WTC11 (cell line): ENCODE data around the gene ADGRF4.

Experiments used
- CBFB ChIP-seq: sonication (generic); formaldehyde crosslinking; IDR thresholded peaks from 2 replicates; pipeline ENCODE4 v1.8.1; 2022; ENCODE audit warnings: mild to moderate bottlenecking, low read depth, missing genetic modification reagents
- CTCF ChIP-seq: fragments of 200-600 bp; IDR thresholded peaks from 2 replicates; pipeline ENCODE4 v1.8.0; 2022; ENCODE audit warnings: antibody characterized with exemption
- E2F4 ChIP-seq: sonication (generic); formaldehyde crosslinking; IDR thresholded peaks from 2 replicates; pipeline ENCODE4 v1.8.1; 2022; ENCODE audit warnings: low read depth, mild to moderate bottlenecking, moderate library complexity, missing genetic modification reagents, borderline replicate concordance
- ESRRA ChIP-seq: sonication (generic); formaldehyde crosslinking; IDR thresholded peaks from 2 replicates; pipeline ENCODE4 v1.8.1; 2022; ENCODE audit warnings: mild to moderate bottlenecking, missing genetic modification reagents, borderline replicate concordance
- FOXJ3 ChIP-seq: sonication (generic); formaldehyde crosslinking; IDR thresholded peaks from 2 replicates; pipeline ENCODE4 v1.9.0; 2021; ENCODE audit warnings: missing genetic modification reagents, mild to moderate bottlenecking, borderline replicate concordance
- FOXP1 ChIP-seq: sonication (generic); formaldehyde crosslinking; IDR thresholded peaks from 2 replicates; pipeline ENCODE4 v1.8.0; 2022; ENCODE audit warnings: missing genetic modification reagents, mild to moderate bottlenecking, moderate library complexity, borderline replicate concordance
- FOXP4 ChIP-seq: sonication (generic); formaldehyde crosslinking; IDR thresholded peaks from 2 replicates; pipeline ENCODE4 v1.8.0; 2022; ENCODE audit warnings: mild to moderate bottlenecking, missing genetic modification reagents
- IRF1 ChIP-seq: sonication (generic); formaldehyde crosslinking; IDR thresholded peaks from 2 replicates; pipeline ENCODE4 v1.8.0; 2023; ENCODE audit warnings: missing genetic modification reagents
- MXD4 ChIP-seq: fragments of 250-450 bp; sonication (Bioruptor Pico); IDR thresholded peaks from 2 replicates; pipeline ENCODE4 v1.8.0; 2021; ENCODE audit warnings: mild to moderate bottlenecking, moderate library complexity, borderline replicate concordance
- NR3C1 ChIP-seq: sonication (generic); formaldehyde crosslinking; conservative IDR thresholded peaks from 2 replicates; pipeline ENCODE4 v1.8.1; 2023; ENCODE audit warnings: low read depth, mild to moderate bottlenecking, missing genetic modification reagents
- USF2 ChIP-seq: sonication (generic); formaldehyde crosslinking; IDR thresholded peaks from 2 replicates; pipeline ENCODE4 v1.8.1; 2023; ENCODE audit warnings: mild to moderate bottlenecking, missing genetic modification reagents, moderate library complexity
- ZNF416 ChIP-seq: fragments of 250-450 bp; sonication (Bioruptor Pico); IDR thresholded peaks from 2 replicates; pipeline ENCODE4 v1.9.0; 2021; ENCODE audit warnings: mild to moderate bottlenecking, inconsistent platforms
- ZNF671 ChIP-seq: fragments of 250-450 bp; sonication (Bioruptor Pico); IDR thresholded peaks from 2 replicates; pipeline ENCODE4 v1.8.0; 2021; ENCODE audit warnings: mild to moderate bottlenecking

DNA sequence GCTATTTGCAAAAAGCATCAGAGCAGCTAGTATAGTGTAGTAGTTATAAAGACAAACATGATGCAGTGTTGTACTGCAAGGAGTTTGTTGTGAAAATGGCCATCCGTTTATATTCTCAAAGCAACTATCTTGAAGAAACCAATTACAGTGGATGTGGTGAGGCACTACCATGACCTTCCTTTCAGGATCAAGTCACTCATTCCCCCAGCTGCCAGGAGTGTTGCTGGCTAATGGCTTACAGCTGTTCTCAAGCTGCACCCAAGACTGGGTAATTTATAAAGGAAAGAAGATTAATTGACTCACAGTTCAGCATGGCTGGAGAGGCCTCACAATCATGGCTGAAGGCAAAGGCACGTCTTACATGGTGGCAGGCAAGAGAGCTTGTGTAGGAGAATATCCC lies 29.0 kb downstream of the ADGRF4 start:
- no peak for TF ChIP-seq FOXP4
- no peak for TF ChIP-seq CBFB (CRISPR knock-in tag)
- no peak for TF ChIP-seq ZNF671
- TF ChIP-seq E2F4 (CRISPR knock-in tag), result no peak
- no peak for TF ChIP-seq CTCF
- TF ChIP-seq USF2, result no peak
- no peak for TF ChIP-seq ZNF416 (CRISPR knock-in tag)
- no peak for TF ChIP-seq FOXP1
- TF ChIP-seq IRF1 (CRISPR knock-in tag), result no peak
- TF ChIP-seq MXD4 (CRISPR knock-in tag), result no peak
- TF ChIP-seq NR3C1, result no peak
- no peak for TF ChIP-seq FOXJ3 (CRISPR knock-in tag)
- no peak for TF ChIP-seq ESRRA (CRISPR knock-in tag)
